GM12875 (cell line): Measurements from ENCODE around the gene IGSF9B.

Experiments used
- H3K4me3 ChIP-seq: one replicate; pipeline ENCODE4 v1.5.1; 2011; ENCODE audit warnings: low read depth, low read length, control low read depth
- CTCF ChIP-seq: IDR thresholded peaks from 2 replicates; pipeline ENCODE4 v1.5.1; 2011; ENCODE audit warnings: low read depth, mild to moderate bottlenecking, control low read depth, inconsistent platforms, low read length, moderate library complexity, borderline replicate concordance; ENCODE audit not compliant: insufficient read depth

Gene IGSF9B

GRCh38 chr11:133943950-133944698 is 12.6 kb downstream of the IGSF9B start:
- no peak for TF ChIP-seq CTCF
- no peak overlapping the region for H3K4me3 ChIP-seq

- TF ChIP-seq CTCF = no peak
- H3K4me3 ChIP-seq = no peak overlapping the region
Measured at GRCh38 chr11:133942577-133942976, 14.2 kb downstream of the IGSF9B start.

- H3K4me3 ChIP-seq = no peak overlapping the region
- TF ChIP-seq CTCF = no peak
Measured at GRCh38 chr11:133941546-133941945, 15.2 kb downstream of the IGSF9B start.

GRCh38 chr11:133940034-133940433 is 16.7 kb downstream of the IGSF9B start:
- H3K4me3 ChIP-seq = no peak overlapping the region

DNA sequence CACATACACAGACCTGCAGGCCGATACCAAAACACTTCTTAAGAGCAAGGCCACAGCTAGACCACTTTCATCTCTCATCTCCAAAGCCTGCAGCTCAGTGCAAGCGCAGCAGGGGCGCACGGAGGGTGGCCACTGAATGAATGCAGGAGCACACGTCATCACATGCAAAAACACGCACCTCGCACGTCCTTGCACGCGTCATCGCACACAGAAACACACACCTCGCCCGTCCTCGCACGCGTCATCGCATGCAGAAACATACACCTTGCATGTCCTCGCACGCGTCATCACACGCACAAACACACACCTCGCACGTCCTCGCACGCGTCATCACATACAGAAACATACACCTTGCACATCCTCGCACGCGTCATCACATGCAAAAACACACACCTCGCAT is 17.2 kb downstream of the IGSF9B start:
- TF ChIP-seq CTCF = no peak
- no peak overlapping the region for H3K4me3 ChIP-seq

More at GRCh38 chr11:133940034-133940433, 16.7 kb downstream of the IGSF9B start:
- no peak for TF ChIP-seq CTCF

DNA sequence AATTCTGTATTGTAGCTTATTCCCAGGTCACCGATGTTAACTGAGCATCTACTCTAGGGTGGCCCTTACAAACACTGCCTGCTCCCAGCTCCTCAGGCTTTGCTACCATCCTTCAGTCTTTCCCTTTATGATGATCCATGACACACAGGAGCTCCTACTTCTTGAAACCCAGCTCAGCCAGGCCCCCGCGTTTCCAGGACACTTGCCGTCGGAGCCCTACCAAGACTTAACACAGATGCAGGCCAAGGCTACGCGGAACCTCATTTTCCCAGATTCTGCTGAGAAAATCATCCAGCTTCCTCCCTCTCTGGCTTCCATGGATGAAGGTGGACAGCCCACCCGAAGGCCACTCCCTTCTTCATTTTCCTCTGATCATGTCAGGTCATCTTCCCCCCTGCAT is 18.6 kb downstream of the IGSF9B start:
- no peak for TF ChIP-seq CTCF
- no peak overlapping the region for H3K4me3 ChIP-seq

DNA sequence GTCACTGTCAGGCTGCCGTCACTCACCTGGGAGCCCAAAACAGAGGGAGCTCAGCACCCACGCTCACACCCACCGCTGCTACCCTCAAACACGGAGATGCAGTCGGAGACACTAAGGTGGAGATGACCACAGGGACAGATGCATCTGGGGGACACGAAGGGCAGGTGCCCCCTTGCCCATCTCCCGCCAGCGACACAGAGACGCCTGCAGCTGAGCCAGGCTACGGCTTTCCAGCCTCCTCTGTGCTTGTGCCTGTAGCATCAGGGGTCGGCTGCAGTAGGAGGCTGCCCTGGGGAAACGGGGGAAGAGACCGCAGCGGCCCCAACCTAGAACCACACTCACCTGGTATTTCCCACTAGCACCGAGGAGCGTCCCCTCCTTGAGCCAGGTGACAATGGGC is 19.3 kb downstream of the IGSF9B start:
- H3K4me3 ChIP-seq = no peak overlapping the region
- TF ChIP-seq CTCF = no peak
